Left renal cortex interstitium (tissue), 4 donors: ENCODE results near the gene MCF2L. TPM values are rescaled to one million over a fixed set of nuclear protein-coding genes. Genes with fewer than 3 reads are reported as not detected.

ENCODE experiments used
- DNase-seq, 4 donors: peaks; one replicate each; pipeline ENCODE4 v3.0.0-alpha.2; 2013; ENCODE audit warnings: low read depth in 4 of 4, low spot score in 2 of 4, missing footprints in 1 of 4
- polyA plus RNA-seq, 4 donors: library from polyadenylated mRNA; unstranded; fragments of 120-200 nt; gene quantifications; one replicate each; pipeline ENCODE4 v1.2.1, GENCODE V29; 2013; ENCODE audit not compliant: insufficient read length in 4 of 4

MCF2L gene
- polyA plus RNA-seq, 4 donors: 23.3 to 45.1 (median 38.1) TPM

GRCh38 chr13:112979406-112979902 is 10.4 kb downstream of the MCF2L start:
- no peak for DNase-seq

- DNase-seq: no peak
These were observed 11.4 kb downstream of the MCF2L start for GRCh38 chr13:112980434-112980833.

DNA sequence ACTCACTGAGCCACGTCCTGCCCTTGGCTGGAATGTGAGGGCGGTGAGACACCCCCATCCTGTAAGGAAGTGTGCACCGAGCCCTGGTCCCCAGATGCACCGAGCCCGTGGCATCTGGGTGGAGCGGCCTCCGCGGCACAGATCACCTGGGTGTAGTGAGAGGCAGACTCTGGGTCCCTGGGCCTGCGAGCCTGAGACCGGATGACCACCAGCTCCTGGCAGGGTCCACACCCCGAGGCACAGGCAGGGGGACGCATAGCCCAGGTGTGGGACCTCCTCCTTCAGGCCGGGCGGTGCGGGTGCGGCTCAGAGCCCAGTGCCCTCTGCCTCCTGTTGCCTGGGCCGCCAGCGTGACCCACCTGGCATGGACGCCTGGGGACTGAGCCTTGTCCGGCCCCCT is 12.4 kb downstream of the MCF2L start:
- no peak for DNase-seq

- DNase-seq: no peak
These were observed 13.4 kb downstream of the MCF2L start for GRCh38 chr13:112982281-112983041.

GRCh38 chr13:112983042-112983305 is 14.0 kb downstream of the MCF2L start:
- DNase-seq: no peak

GRCh38 chr13:112983428-112984196 is 14.6 kb downstream of the MCF2L start:
- DNase-seq: no peak

GRCh38 chr13:112984501-112984900 is 15.5 kb downstream of the MCF2L start:
- no peak for DNase-seq

DNA sequence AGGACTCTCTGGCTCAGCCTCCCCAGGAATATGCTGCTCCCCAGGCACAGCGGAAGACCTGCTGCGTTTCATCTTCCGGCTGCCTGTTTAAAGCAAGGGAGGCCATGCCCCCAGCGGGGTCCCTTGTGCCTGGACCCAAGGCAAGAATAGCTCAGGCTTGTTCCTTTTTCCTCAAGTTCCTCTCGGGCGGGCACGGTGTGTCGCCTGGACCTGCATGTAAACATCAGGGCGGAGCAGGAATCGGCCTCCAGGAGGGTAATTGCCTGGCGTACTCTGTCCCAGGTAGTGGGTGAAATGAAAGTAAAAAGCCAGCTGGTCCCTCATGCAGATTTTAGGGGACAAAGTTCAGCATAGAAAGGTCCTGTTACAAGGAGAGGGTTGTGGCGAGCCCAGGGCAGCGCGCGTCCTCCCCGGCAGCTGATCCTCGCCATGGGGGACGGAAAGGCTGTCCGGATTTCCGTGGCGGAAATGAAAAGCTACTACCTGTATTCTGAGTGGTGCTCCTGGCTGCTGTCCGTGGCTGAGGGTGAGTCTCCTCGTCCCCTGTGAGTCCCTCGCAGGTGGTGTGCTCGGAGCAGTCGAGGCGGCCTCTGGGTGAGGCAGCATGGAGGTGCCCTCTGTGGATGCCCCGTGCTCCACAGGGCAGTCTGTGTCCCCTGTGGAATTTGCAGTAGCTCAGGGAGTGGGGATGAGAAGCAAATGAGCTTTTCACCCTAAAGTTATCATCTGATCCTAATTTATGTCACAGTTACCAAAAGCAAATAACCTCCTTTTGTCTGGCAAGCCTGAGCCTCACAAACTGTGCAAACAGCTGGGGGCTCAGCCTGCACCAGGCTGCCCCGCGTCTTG is 16.2 kb downstream of the MCF2L start:
- no peak for DNase-seq

- no peak for DNase-seq
These were observed 16.9 kb downstream of the MCF2L start for GRCh38 chr13:112985803-112986408.

DNA sequence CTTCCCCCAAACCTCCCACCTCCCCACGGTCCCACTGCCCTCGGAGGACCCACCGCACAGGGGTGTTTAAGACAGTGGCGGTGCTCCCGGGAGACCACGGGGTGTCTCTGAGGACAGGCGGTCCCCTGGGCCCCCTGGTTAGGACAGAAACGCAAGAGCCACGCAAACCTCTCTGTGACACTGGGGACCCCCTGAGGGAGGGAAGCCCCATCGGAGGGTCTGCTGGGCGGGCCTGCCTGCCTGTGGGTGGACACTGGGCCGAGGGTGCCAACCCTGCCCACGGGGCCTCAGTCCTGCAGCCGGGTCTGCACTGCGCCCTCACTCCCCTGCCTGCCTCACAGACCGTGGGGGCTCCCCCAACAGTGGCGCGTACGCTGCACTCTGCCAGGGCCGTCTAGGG is 17.5 kb downstream of the MCF2L start:
- DNase-seq: no peak

- DNase-seq: no peak
These were observed 18.1 kb downstream of the MCF2L start for GRCh38 chr13:112986946-112987681.

DNA sequence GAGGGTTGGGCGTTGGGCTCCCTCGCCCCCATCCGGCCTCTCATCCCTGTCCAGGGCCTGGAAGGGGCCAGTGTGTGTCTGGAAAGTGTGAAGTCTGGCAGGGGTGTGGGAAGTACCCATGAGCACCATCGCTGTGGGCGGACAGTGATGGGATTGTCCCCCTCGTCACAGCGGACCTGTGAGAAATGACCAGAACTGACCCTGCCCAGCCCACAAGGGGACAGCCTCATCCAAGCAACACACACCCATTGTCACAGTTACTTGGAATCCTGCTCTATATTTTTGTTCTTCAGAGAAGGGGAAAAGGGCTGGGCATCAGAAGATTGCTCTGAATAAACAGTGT is 18.6 kb downstream of the MCF2L start:
- no peak for DNase-seq

DNA sequence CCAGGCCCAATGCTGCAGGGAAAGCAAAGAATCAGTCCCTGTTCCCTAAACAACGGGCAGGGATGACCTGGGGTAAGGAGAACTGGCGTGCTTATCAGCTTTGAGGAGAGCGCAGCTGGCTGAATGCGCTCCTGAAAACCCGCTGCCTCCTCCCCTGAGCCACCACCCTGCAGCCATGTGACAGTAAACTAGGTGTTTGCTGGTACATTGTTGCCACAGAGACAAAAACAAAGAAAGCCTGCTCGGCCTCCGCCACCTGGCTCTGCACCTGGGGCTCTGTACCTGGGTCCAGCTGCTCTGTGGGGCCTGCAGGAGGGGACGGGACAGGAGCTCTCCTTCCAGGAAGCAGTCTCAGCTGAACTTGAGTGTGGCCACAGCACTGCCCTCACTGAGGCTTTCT is 21.8 kb downstream of the MCF2L start:
- no peak for DNase-seq

GRCh38 chr13:112991609-112992008 is 22.6 kb downstream of the MCF2L start:
- DNase-seq: no peak

DNA sequence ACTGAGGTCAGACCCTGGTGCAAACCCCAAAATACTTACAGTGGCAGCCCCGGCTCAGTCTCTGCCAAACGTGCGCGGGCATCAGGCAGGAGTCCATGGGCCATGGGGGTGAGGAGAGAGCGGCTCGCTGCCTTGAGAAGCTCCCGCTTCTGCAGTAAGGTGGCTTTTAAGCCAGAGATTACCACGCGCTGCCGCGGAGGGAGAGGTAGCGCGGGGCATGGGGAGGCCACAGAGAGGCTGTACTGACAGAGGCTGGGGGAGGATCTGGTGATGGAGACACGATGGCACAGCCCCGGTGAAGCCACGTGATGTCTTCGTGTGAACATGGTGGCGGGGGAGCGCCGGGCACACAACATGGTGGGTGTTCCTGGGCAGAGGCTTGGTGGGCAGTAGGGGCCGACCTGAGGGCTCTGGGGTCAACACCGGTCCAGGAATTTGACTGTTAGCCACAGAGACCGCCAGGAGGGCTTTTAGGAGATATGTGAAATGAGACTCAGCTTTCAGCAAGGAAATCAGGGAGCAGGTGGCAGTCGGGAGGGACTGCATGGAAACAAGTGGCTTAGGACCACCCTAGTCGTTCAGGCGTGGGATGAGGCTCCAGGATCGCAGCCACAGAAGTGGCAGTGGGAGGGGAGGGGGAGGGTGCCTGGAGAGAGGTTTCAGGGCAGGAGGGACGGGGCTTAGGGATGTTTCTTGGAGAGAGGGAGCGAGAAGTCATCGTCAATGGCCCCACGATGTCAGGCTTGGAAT is 24.1 kb downstream of the MCF2L start:
- DNase-seq: no peak

GRCh38 chr13:112994084-112994780 is 25.2 kb downstream of the MCF2L start:
- no peak for DNase-seq

DNA sequence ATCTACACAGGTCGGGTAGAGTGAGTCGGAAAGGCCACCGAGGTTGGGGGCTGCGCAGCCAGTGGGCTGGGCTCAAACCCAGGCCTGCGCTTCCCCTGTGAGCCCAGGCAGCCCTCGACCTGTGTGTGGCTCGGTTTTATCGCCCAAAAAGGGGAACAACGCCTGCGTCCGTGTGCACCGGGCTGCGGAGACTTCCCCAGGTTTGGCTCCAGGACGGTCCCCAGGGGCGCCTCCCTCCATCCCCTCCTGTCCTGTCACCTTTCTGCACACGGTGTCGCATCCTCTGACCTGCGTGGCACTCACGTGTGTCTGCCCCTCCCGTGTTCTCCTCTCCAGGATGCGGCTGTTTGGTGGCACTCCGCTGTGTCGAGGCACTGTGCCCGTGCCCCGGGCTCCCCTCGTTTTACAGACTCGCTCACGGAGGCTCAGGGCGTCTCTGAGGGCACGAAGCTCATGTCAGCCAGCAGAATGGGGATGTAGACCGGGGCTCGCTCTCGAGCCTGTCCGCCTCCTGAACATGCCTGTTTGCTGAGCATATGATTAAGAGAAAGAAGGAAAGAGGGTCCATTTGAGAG is 25.9 kb downstream of the MCF2L start:
- no peak for DNase-seq

DNA sequence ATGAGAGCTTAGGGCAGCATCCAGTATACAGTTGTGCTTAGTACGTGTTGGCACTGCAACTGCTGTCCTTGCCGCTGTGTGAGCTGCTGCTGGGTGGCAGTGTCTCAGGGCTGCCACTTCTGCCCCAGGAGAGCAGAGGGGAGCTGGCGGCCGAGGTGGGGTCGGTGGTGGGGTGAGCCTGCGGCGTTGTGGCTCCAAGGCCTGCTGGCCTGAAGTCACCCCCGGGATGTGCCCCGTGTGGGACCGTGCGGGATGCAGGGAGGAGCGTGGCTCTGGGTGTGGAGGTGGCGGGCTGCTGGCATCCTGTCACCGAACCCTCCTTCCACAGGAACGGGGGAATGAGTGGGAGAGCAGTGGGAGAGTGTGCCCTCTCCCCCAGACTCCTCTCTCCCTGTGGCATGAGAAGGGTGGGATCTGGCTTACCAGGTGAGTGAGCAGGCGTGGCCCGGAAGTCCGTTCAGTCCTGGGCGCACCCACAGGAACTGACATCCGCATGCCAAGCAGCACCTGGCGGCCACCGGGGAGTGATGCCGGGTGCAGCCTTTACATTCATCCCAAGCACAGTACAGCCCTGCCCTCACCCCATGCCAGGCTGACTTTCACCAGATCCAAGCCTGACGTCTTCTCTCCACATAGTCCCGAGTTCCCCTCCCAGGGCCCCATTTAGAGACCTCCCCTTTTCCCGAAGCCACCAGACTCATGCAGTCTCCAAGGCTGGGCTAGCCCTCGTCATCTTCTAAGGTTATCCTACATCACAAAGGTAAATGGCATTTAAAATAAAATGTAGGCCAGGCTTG is 26.6 kb downstream of the MCF2L start:
- no peak for DNase-seq
